SU-DHL-6 (cell line): ENCODE measurements around the gene CAMKK2.

Experiments used
- H2AFZ ChIP-seq: fragments of 200-600 bp; sonication (generic); 2 replicates; pipeline ENCODE4 v1.6.1; 2014; ENCODE audit warnings: low read depth, mild to moderate bottlenecking, moderate library complexity, mixed read lengths, antibody characterized with exemption, low read length; ENCODE audit not compliant: severe bottlenecking
- H3F3A ChIP-seq: fragments of 200-600 bp; shearing (Covaris generic); 2 replicates; pipeline ENCODE4 v1.6.0; 2016; ENCODE audit warnings: antibody characterized with exemption, mild to moderate bottlenecking; ENCODE audit not compliant: insufficient read depth
- H3K27ac ChIP-seq: fragments of 200-600 bp; sonication (generic); 2 replicates; pipeline ENCODE4 v1.5.1; 2016; ENCODE audit warnings: low read depth, mild to moderate bottlenecking, low read length, moderate library complexity, mixed read lengths
- H3K27me3 ChIP-seq: fragments of 200-600 bp; sonication (generic), shearing (Covaris generic); 2 replicates; pipeline ENCODE4 v1.6.0; 2014; ENCODE audit warnings: mild to moderate bottlenecking, low read length
- H3K36me3 ChIP-seq: fragments of 200-600 bp; sonication (generic); 2 replicates; pipeline ENCODE4 v1.6.1; 2014; ENCODE audit warnings: mild to moderate bottlenecking, low read length, mixed read lengths
- H3K4me2 ChIP-seq: fragments of 300-600, 200-600 bp; shearing (Covaris generic), sonication (generic); 2 replicates; pipeline ENCODE4 v1.6.0; 2014; ENCODE audit warnings: low read length, low read depth, mild to moderate bottlenecking; ENCODE audit not compliant: poor library complexity, severe bottlenecking
- H3K4me3 ChIP-seq: fragments of 200-600 bp; sonication (generic); 2 replicates; pipeline ENCODE4 v1.5.1; 2014; ENCODE audit warnings: antibody characterized with exemption, low read length, mild to moderate bottlenecking, mixed read lengths; ENCODE audit not compliant: insufficient read depth, poor library complexity, severe bottlenecking
- H3K79me2 ChIP-seq: fragments of 200-600 bp; sonication (generic); 2 replicates; pipeline ENCODE4 v1.6.1; 2014; ENCODE audit warnings: mild to moderate bottlenecking, low read length, moderate library complexity; ENCODE audit not compliant: insufficient read depth
- H3K9ac ChIP-seq: fragments of 200-600 bp; sonication (generic); 2 replicates; pipeline ENCODE4 v1.7.0; 2014; ENCODE audit warnings: mild to moderate bottlenecking, low read length
- H3K9me2 ChIP-seq: fragments of 200-600 bp; sonication (generic); replicated peaks from 2 replicates; pipeline ENCODE4 v1.6.1; 2014; ENCODE audit warnings: low read length; ENCODE audit not compliant: insufficient read depth
- H3K9me3 ChIP-seq: fragments of 200-600 bp; sonication (generic); 2 replicates; pipeline ENCODE4 v1.6.1; 2014; ENCODE audit warnings: low read length, mixed read lengths; ENCODE audit not compliant: insufficient read depth
- H4K20me1 ChIP-seq: fragments of 200-600 bp; sonication (generic); 2 replicates; pipeline ENCODE4 v1.6.1; 2014; ENCODE audit warnings: low read depth, mild to moderate bottlenecking, antibody characterized with exemption, low read length, moderate library complexity, mixed read lengths
- CTCF ChIP-seq: fragments of 200-600 bp; sonication (generic); IDR thresholded peaks from one replicate; pipeline ENCODE4 v1.5.1; 2017; ENCODE audit warnings: antibody characterized with exemption, mild to moderate bottlenecking, low read length, moderate library complexity; ENCODE audit not compliant: insufficient read depth, poor library complexity, severe bottlenecking
- EZH2phosphoT487 ChIP-seq: fragments of 200-600 bp; sonication (generic), shearing (Covaris generic); conservative IDR thresholded peaks from 2 replicates; pipeline ENCODE4 v1.6.1; 2018; ENCODE audit warnings: mild to moderate bottlenecking, antibody characterized with exemption, low read length, moderate library complexity, mixed read lengths

Gene CAMKK2

GRCh38 chr12:121189131-121189530, 107.4 kb downstream of the CAMKK2 start:
- Histone ChIP-seq H3K27me3 (no peaks in the 10 kb centered on the region), H3K9me3 (no peaks in the 10 kb centered on the region), H3K79me2 (no peaks in the 10 kb centered on the region), H4K20me1 (no peaks in the 10 kb centered on the region), H3F3A (no peaks in the 10 kb centered on the region), H2AFZ (no peak overlapping the region), H3K9ac (no peak overlapping the region), H3K36me3 (no peaks in the 10 kb centered on the region), H3K9me2 (no peaks in the 10 kb centered on the region), H3K27ac (no peak overlapping the region), H3K4me2 (no peak overlapping the region), H3K4me3 (no peak overlapping the region)
- TF ChIP-seq EZH2phosphoT487 (no peak), CTCF (no peak)

- Histone ChIP-seq H3K4me3 (no peak overlapping the region), H2AFZ (no peak overlapping the region), H3K36me3 (no peaks in the 10 kb centered on the region), H3K79me2 (no peaks in the 10 kb centered on the region), H3K9ac (no peak overlapping the region), H3K27ac (no peak overlapping the region), H3K4me2 (no peak overlapping the region), H3F3A (no peaks in the 10 kb centered on the region), H3K9me3 (no peaks in the 10 kb centered on the region), H3K27me3 (no peaks in the 10 kb centered on the region), H3K9me2 (no peaks in the 10 kb centered on the region), H4K20me1 (no peaks in the 10 kb centered on the region)
- TF ChIP-seq CTCF (no peak), EZH2phosphoT487 (no peak)
These were observed 108.3 kb downstream of the CAMKK2 start for GRCh38 chr12:121188227-121188626.
